Stimulated activated CD4-positive, alpha-beta T cell treated with anti-CD3 and anti-CD28 coated beads, Interleukin-12 subunit alpha, Interleukin-12 subunit beta, amount 100 ng/mL, for 48 hours (primary cell): ENCODE results near the gene DDC.
"Not testable (repeated sequence)": the region's sequence is repeated elsewhere in the genome, so short reads cannot be mapped to it uniquely, and the experiment has no call there.

ENCODE experiments used
- DNase-seq, 3 donors: peaks; one replicate each; pipeline ENCODE4 v3.0.0-alpha.2; 2020; ENCODE audit warnings: low read depth in 2 of 3, low spot score in 1 of 3

The DDC gene

GRCh38 chr7:50528266-50529092 is 36.7 kb downstream of the DDC start:
- no peak for DNase-seq

- DNase-seq = not testable (repeated sequence)
Measured at GRCh38 chr7:50519350-50519749, 45.9 kb downstream of the DDC start.

GRCh38 chr7:50513166-50513871 is 51.9 kb downstream of the DDC start:
- no peak for DNase-seq

GRCh38 chr7:50512384-50512783 is 52.8 kb downstream of the DDC start:
- no peak for DNase-seq

GRCh38 chr7:50509459-50509858 is 55.7 kb downstream of the DDC start:
- no peak for DNase-seq

- no peak for DNase-seq
Measured at GRCh38 chr7:50508471-50508943, 56.7 kb downstream of the DDC start.

GRCh38 chr7:50507898-50508470 is 57.2 kb downstream of the DDC start:
- no peak for DNase-seq

- no peak for DNase-seq
Measured at GRCh38 chr7:50505553-50506210, 59.5 kb downstream of the DDC start.

GRCh38 chr7:50504646-50505546 is 60.3 kb downstream of the DDC start:
- no peak for DNase-seq

- no peak for DNase-seq
Measured at GRCh38 chr7:50502947-50503346, 62.3 kb downstream of the DDC start.

- DNase-seq = no peak
Measured at GRCh38 chr7:50502001-50502684, 63.1 kb downstream of the DDC start.

GRCh38 chr7:50499092-50499491 is 66.1 kb downstream of the DDC start:
- no peak for DNase-seq

GRCh38 chr7:50497968-50498367 is 67.2 kb downstream of the DDC start:
- no peak for DNase-seq

- DNase-seq = no peak
Measured at GRCh38 chr7:50497068-50497642, 68.0 kb downstream of the DDC start.

- no peak for DNase-seq
Measured at GRCh38 chr7:50496569-50496968, 68.6 kb downstream of the DDC start.

- DNase-seq = no peak
Measured at GRCh38 chr7:50495746-50496145, 69.5 kb downstream of the DDC start.

- DNase-seq = no peak
Measured at GRCh38 chr7:50492770-50493519, 72.3 kb downstream of the DDC start.

GRCh38 chr7:50491943-50492342 is 73.3 kb downstream of the DDC start:
- DNase-seq = no peak

- DNase-seq = no peak
Measured at GRCh38 chr7:50491209-50491608, 74.0 kb downstream of the DDC start.
